Endothelial cell (in vitro differentiated cells): ENCODE results near the gene C6orf47. TPM values are rescaled to one million over a fixed set of nuclear protein-coding genes. Genes with fewer than 3 reads are reported as not detected.
A peak's percentile ranks its signal among the peaks of the same experiment; 100 is the strongest.

Source experiments
- DNase-seq: peaks from one replicate; pipeline ENCODE4 v3.0.0; 2021; ENCODE audit warnings: low spot score
- H3K27ac Mint-ChIP-seq: one replicate; pipeline ENCODE4 v1.8.0; 2021; ENCODE audit warnings: mixed read lengths, inconsistent platforms; ENCODE audit not compliant: unreplicated experiment
- H3K27me3 Mint-ChIP-seq: one replicate; pipeline ENCODE4 v1.8.0; 2021; ENCODE audit warnings: mild to moderate bottlenecking, moderate library complexity, mixed read lengths, inconsistent platforms; ENCODE audit not compliant: unreplicated experiment
- H3K36me3 Mint-ChIP-seq: one replicate; pipeline ENCODE4 v1.8.0; 2021; ENCODE audit warnings: mild to moderate bottlenecking, low read depth, mixed read lengths, inconsistent platforms; ENCODE audit not compliant: unreplicated experiment
- H3K4me1 Mint-ChIP-seq: one replicate; pipeline ENCODE4 v1.8.0; 2021; ENCODE audit warnings: mild to moderate bottlenecking, mixed read lengths, inconsistent platforms; ENCODE audit not compliant: unreplicated experiment
- H3K4me3 Mint-ChIP-seq: one replicate; pipeline ENCODE4 v1.8.0; 2021; ENCODE audit warnings: mild to moderate bottlenecking, mixed read lengths, inconsistent platforms; ENCODE audit not compliant: unreplicated experiment
- H3K9me3 Mint-ChIP-seq: one replicate; pipeline ENCODE4 v1.8.0; 2021; ENCODE audit warnings: mixed read lengths, inconsistent platforms; ENCODE audit not compliant: unreplicated experiment
- total RNA-seq: library from RNA; stranded (reverse); fragmentation: NEBNext Ultra II Directional; extraction: Animal tissue kit (Norgen Biotek cat#: 25700); gene quantifications from one replicate; pipeline ENCODE4 v1.2.1, GENCODE V29; 2021; ENCODE audit not compliant: unreplicated experiment
- TF ChIP-seq, protein P1 (sequence below): fragments of 200-600 bp; sonication (generic); IDR thresholded peaks from one replicate; pipeline ENCODE4 v1.5.0; 2021; ENCODE audit warnings: antibody characterized with exemption; ENCODE audit not compliant: unreplicated experiment

C6orf47 gene
- total RNA-seq, 1 donor from 2014 or later, result 13.1 TPM

GRCh38 chr6:31669676-31670075 is 9.1 kb upstream of the C6orf47 start, which contains the start of gene LY6G5B:
TSS of gene LY6G5B (plus strand) at chr6:31669976. CDS start at chr6:31670951, 975 bp downstream.
- peaks cover 30% of the 10 kb centered on the region for H3K36me3 Mint-ChIP-seq
- peak within 1 kb of the TSS; percentile 78 for H3K4me3 Mint-ChIP-seq
- H3K4me1 Mint-ChIP-seq, result peaks cover 8% of the 10 kb centered on the region
- DNase-seq, result no peak
- peak within 1 kb of the TSS; percentile 18 for H3K27ac Mint-ChIP-seq
- TF ChIP-seq, protein P1, sequence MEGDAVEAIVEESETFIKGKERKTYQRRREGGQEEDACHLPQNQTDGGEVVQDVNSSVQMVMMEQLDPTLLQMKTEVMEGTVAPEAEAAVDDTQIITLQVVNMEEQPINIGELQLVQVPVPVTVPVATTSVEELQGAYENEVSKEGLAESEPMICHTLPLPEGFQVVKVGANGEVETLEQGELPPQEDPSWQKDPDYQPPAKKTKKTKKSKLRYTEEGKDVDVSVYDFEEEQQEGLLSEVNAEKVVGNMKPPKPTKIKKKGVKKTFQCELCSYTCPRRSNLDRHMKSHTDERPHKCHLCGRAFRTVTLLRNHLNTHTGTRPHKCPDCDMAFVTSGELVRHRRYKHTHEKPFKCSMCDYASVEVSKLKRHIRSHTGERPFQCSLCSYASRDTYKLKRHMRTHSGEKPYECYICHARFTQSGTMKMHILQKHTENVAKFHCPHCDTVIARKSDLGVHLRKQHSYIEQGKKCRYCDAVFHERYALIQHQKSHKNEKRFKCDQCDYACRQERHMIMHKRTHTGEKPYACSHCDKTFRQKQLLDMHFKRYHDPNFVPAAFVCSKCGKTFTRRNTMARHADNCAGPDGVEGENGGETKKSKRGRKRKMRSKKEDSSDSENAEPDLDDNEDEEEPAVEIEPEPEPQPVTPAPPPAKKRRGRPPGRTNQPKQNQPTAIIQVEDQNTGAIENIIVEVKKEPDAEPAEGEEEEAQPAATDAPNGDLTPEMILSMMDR, result no peak
- peaks cover 3% of the 10 kb centered on the region for H3K27me3 Mint-ChIP-seq
- H3K9me3 Mint-ChIP-seq, result no peaks in the 10 kb centered on the region

DNA sequence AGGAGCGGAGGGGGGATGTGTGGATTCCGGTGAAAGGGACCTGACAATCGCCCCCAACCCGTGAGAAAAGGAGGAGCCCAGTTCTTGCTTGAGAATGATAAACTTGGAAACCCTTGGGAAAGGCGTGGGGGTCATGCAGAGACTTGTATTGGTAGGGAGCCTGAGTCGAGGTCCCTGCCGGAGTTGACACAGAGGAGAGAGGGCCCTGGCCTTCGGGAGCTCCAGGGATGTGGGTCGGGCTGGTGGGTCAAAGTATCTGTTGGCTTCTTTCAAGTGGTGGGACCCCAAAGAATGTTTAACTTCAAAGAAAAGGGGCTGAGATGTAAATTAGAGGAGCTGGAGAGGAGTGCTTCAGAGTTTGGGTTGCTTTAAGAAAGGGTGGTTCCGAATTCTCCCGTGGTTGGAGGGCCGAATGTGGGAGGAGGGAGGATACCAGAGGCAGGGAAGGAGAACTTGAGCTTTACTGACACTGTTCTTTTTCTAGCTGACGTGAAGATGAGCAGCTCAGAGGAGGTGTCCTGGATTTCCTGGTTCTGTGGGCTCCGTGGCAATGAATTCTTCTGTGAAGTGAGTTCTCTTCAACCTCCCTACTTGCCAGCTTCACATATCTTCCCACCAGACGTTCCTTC is 5.9 kb upstream of the C6orf47 start:
- Mint-ChIP-seq H3K9me3 (no peaks in the 10 kb centered on the region), H3K27me3 (peaks cover 5% of the 10 kb centered on the region), H3K4me1 (peaks cover 24% of the 10 kb centered on the region), H3K27ac (peak overlapping the region; percentile 97), H3K36me3 (peaks cover 23% of the 10 kb centered on the region), H3K4me3 (peak overlapping the region; percentile 97)
- DNase-seq, result no peak
- TF ChIP-seq, protein P1, result no peak

GRCh38 chr6:31665501-31666336 is 5.1 kb upstream of the C6orf47 start, which contains the start of gene CSNK2B:
TSS of gene CSNK2B (plus strand) at chr6:31666080. CDS start at chr6:31666832, 752 bp downstream.
- H3K27me3 Mint-ChIP-seq, result peaks cover 5% of the 10 kb centered on the region
- peak within 1 kb of the TSS; percentile 97 for H3K4me3 Mint-ChIP-seq

GRCh38 chr6:31664790-31665500 is 4.4 kb upstream of the C6orf47 start, which contains the start of gene GPANK1:
TSS of gene GPANK1 (minus strand) at chr6:31664997. CDS start at chr6:31664478, 519 bp downstream.
- TF ChIP-seq, protein P1, result no peak
- H3K4me3 Mint-ChIP-seq, result peak within 1 kb of the TSS; percentile 97
- peak within 1 kb of the TSS; percentile 97 for H3K27ac Mint-ChIP-seq
- H3K4me1 Mint-ChIP-seq, result peaks cover 27% of the 10 kb centered on the region
- H3K27me3 Mint-ChIP-seq, result peaks cover 5% of the 10 kb centered on the region
- peak; percentile 59 for DNase-seq
- H3K9me3 Mint-ChIP-seq, result no peaks in the 10 kb centered on the region
- peaks cover 14% of the 10 kb centered on the region for H3K36me3 Mint-ChIP-seq

More at GRCh38 chr6:31665501-31666336, 5.1 kb upstream of the C6orf47 start, which contains the start of gene CSNK2B:
- H3K4me1 Mint-ChIP-seq, result peaks cover 27% of the 10 kb centered on the region
- no peaks in the 10 kb centered on the region for H3K9me3 Mint-ChIP-seq
- TF ChIP-seq, protein P1, result no peak
- peak within 1 kb of the TSS; percentile 97 for H3K27ac Mint-ChIP-seq
- peak; percentile 83 for DNase-seq
- peaks cover 22% of the 10 kb centered on the region for H3K36me3 Mint-ChIP-seq
